ENCODE data around the gene GTF3C2.

Gene GTF3C2

GRCh38 chr2:27316655-27317412 is 39.7 kb downstream of the GTF3C2 start:
- no peak for DNase-seq (ENCODE audit: low read depth)
- H3K4me3 ChIP-seq (ENCODE audit: low read depth, low read length), result no peak overlapping the region
- no peak for TF ChIP-seq CTCF (IDR thresholded peaks at IDR 0.05; ENCODE audit: insufficient read depth, low read depth, low read length, missing control alignments)

GRCh38 chr2:27315122-27315521 is 41.4 kb downstream of the GTF3C2 start:
- H3K4me3 ChIP-seq (ENCODE audit: low read depth, low read length), result no peak overlapping the region
- DNase-seq (ENCODE audit: low read depth), result no peak
- no peak for TF ChIP-seq CTCF (IDR thresholded peaks at IDR 0.05; ENCODE audit: insufficient read depth, low read depth, low read length, missing control alignments)

- no peak for TF ChIP-seq CTCF (IDR thresholded peaks at IDR 0.05; ENCODE audit: insufficient read depth, low read depth, low read length, missing control alignments)
- no peak for DNase-seq (ENCODE audit: low read depth)
- H3K4me3 ChIP-seq (ENCODE audit: low read depth, low read length), result no peak overlapping the region
Measured at GRCh38 chr2:27314709-27315108, 41.9 kb downstream of the GTF3C2 start.

- no peak for TF ChIP-seq CTCF (IDR thresholded peaks at IDR 0.05; ENCODE audit: insufficient read depth, low read depth, low read length, missing control alignments)
- H3K4me3 ChIP-seq (ENCODE audit: low read depth, low read length), result no peak overlapping the region
- DNase-seq (ENCODE audit: low read depth), result no peak
Measured at GRCh38 chr2:27313882-27314645, 42.5 kb downstream of the GTF3C2 start.

GRCh38 chr2:27312152-27312551 is 44.4 kb downstream of the GTF3C2 start:
- no peak for TF ChIP-seq CTCF (IDR thresholded peaks at IDR 0.05; ENCODE audit: insufficient read depth, low read depth, low read length, missing control alignments)
- no peak overlapping the region for H3K4me3 ChIP-seq (ENCODE audit: low read depth, low read length)
- no peak for DNase-seq (ENCODE audit: low read depth)

GRCh38 chr2:27309651-27310050 is 46.9 kb downstream of the GTF3C2 start:
- H3K4me3 ChIP-seq (ENCODE audit: low read depth, low read length), result no peak overlapping the region
- DNase-seq (ENCODE audit: low read depth), result no peak
- no peak for TF ChIP-seq CTCF (IDR thresholded peaks at IDR 0.05; ENCODE audit: insufficient read depth, low read depth, low read length, missing control alignments)
